Fibroblast of skin of abdomen (primary cell): ENCODE measurements around the gene CHST9.
"Not testable (repeated sequence)": the region's sequence is repeated elsewhere in the genome, so short reads cannot be mapped to it uniquely, and the experiment has no call there.

Source experiments
- DNase-seq: peaks from one replicate; pipeline ENCODE4 v3.0.0-alpha.2; 2013

CHST9 gene

DNA sequence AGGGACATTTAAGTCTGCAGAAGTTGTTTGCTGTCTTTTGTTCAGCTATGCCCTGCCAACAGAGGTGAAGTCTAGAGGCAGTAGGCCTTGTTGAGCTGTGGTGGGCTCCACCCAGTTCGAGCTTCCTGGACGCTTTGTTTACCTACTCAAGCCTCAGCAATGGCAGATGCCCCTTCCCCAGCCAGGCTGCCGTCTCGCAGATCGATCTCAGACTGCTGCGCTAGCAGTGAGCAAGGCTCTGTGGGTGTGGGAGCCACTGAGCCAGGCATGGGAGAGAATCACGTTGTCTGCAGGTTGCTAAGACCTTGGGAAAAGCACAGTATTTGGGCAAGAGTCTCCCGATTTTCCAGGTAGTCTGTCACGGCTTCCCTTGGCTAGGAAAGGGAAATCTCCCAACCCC lies 91.8 kb downstream of the CHST9 start:
- not testable (repeated sequence) for DNase-seq

DNA sequence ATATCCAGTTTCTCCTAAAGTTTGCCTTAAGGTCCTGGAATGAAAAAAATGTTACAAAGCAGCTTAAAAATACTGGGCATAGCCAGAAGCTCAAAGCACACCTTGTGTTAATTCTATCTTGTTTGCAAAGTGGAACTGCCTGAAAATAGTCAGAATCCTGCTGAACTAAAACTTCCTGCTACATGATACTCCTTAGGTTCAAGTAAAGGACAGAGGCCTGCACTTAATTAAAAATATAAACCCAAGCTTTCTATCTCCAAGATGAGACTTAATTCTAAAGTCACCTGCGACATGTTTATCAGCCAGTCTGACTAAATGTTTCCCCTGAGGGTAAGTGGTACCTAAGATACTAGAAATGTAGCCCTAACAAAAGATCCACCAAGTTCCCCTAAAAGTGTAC lies 103.4 kb downstream of the CHST9 start:
- no peak for DNase-seq

- DNase-seq: no peak
Measured at GRCh38 chr18:27075828-27076227, 109.3 kb downstream of the CHST9 start.

- DNase-seq: no peak
Measured at GRCh38 chr18:27073404-27073830, 111.7 kb downstream of the CHST9 start.

DNA sequence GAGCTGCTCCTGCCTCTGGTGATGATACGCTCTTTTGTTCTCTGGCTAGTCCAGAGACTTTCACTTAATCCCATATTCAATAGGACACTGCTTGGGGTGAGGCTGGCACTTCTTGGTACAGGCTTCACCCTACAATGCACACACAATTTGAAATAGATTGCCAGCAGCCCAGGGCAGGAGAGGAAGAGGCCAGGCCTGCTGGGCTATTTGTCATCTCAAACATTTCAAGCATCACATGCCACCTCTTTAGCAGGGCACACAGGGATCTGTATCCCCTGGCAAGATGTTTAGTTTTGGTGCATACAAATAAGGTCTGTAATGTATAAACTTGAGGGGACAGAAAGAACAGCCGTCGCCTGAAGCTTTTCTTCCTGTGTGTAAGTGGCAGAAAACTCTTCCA lies 120.4 kb downstream of the CHST9 start:
- DNase-seq: no peak

GRCh38 chr18:27062802-27063201 lies 122.3 kb downstream of the CHST9 start:
- no peak for DNase-seq

- no peak for DNase-seq
Measured at GRCh38 chr18:27061488-27062095, 123.5 kb downstream of the CHST9 start.

DNA sequence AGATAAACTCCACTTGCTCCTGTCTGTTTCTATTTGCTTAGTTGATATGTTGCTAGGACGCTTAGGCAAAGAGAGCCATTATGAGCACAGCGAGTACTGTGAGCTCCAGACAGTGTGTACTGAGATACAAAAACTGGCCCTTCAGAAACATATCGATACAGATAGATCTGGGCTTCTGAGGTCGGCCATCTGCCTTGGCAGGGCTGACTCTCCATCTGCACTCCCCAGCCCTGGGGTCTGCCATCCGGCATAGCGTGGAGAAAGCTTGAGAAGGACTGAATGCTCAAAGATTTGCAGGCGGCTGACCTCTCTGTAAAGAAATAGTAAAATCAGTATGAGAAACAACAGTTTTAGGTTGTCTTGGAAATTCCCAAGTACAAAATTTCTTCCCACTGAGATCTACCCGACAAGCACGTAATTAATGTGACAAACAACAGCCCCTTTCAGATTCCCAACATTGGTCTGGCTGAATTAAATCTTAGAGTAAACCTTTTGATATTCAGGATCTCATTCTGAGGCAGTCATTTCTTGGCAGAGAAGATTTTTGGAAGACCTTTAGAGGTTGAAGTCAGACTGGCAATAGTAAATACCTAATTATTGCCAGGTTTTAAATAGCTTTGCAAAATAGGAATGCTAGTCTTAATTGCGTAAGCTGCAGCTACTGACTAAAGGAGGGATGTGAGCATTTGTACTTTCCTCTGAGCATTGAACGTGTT lies 127.4 kb downstream of the CHST9 start:
- no peak for DNase-seq

DNA sequence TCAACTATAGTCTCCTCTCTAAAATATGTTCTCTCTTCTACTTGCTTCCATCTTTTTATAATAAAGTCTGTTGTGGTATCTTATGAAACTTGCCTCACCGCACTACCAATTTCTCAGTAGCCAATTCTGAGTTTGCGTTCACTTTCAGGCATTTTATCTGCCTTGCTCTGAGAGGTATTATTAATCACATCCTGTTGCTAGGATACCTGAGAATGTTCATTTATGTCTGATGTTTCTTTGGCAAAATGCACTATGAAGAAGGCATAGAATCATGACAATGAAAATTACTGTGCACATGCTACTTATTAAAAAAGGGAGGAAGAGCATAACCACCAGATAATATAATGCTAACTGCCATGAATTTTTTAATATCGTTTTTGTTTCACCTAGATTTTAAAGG lies 130.2 kb downstream of the CHST9 start:
- no peak for DNase-seq

DNA sequence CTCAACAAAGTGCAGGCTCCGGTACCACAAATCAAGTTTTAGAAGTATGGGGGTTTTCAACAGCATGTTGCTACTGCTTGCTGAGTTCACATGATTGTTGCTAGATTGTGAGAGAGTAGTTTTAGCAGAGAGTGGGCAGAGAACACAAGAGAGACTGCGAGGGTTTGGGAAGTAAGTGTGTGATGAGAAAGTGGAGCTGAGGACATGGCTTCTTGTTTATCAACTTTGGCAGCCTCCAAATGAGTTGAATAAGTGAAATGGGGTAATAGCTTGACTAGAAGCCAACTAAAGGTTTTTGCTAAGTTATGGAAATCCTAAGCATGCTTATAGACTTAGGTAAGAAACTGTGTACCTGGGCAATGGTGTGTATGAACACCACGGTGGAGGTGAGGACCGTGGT lies 135.1 kb downstream of the CHST9 start:
- DNase-seq: no peak

DNA sequence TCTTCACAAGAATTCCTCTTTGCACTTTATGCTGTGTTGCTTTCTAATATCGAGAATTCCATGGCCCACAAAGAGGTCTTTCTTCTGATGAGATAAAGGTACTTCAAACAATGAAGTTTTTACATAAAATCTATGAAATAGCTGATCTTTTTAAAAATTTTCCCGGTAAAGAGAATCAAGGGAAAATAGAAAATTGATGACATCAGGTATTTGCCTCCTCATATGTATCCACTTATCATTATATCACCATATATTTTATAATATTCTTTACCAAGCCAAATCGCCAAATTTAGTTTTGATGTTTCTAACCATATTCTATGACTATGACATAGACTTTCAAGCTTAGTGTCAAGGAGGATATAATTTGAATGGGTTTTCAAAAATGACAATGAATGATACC lies 139.8 kb downstream of the CHST9 start:
- DNase-seq: no peak

GRCh38 chr18:27042177-27042576 lies 142.9 kb downstream of the CHST9 start:
- DNase-seq: no peak

DNA sequence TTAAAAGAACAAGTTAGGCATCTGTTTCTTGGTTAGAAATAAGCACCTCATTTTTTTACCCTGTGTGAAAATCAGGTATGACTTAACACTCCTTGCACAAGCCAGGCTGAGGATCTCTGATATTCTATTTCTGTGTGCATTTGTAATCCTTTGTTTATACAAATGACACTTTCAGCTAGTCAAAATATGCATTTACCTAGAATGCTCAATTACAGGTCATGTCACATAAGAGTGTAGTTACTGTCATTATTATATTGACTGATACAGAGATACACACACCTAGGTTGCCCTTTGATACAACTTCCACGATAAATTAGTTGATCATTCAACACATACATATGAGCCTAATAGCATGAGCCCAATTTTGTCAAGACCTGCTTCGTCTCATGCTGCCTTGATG lies 144.3 kb downstream of the CHST9 start:
- no peak for DNase-seq

GRCh38 chr18:27033722-27034121 lies 151.4 kb downstream of the CHST9 start:
- DNase-seq: no peak

DNA sequence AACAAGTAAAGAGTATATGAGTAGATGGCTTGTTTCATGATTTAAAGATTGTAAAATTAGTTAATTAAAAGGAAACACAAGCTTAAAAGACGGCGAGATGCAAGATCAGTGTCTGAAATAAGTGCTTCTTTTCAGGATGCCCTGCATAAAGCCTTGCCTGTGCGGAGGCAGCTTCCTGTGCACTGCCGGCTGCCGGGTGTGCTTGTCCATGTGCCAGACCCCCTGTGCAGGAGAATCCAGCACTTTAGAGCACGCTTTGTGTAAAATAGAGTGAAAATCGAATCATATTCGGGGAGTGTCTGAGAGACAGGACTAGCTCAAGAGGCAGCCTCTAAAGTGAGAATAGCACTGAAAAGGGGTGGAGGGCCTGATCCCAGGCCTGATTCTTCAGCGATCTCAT lies 154.7 kb downstream of the CHST9 start:
- no peak for DNase-seq

DNA sequence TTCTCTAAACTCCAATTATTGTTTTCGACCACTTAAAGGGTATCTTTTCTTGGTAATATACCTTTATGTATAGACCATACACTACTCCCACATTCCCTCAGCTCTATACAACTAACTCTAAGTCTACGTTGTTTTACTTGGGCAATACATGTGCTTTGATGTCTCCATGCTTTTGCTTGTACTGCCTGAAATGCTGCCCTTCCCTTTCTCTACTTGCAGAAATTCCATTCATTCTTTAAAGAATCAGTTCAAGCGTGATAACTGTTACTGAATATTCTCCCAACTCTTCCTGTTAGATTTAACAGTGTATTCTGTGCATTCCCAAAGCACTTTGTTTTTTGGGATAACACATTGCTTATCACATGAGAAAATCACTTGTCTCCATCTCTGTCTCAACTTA lies 162.6 kb downstream of the CHST9 start:
- no peak for DNase-seq

DNA sequence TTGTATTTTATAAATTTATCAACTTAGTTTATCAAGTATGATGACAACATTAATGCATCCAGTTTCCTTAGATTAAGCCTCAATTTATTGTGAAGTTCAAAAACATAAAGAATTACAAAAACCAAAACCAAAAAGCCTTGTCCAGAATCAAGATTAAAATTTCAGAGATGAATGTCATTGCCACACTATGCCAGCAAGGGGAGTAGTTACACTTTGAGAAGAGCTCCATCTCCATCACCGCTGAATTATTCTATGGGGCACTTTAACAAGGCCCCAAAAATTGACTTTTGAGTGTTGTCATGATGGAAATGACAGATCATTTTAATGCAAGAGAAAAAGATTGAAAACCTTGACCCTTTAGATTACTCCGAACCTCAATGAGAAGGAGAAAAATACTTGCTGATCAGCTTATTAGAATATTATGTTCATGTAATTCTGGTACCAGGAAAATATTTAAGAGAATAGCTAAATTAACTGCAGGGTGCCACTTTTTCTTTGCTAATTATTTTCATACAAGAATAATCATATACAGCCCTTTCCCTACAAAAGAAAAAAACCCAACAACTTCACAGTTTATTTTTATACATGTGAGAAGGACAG lies 167.1 kb downstream of the CHST9 start:
- DNase-seq: no peak

DNA sequence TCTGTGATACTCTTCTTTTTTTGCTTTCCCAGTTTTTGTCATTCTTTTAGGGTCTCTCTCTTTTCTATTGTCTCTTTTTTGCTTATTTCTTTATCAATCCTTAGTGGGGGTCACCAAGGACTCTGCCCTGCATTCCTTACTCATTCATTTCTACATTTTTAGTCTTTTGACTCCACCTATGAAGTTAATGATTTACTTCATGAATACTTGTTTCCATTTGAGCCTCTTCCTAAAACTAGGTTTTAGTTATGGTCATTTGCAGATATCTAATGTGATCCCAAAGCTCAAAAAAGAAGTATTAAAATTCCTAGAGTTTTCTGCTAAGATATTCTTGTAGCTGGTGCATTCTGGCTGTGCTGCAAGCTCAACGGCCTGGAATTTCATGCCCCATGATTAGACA lies 170.3 kb downstream of the CHST9 start:
- no peak for DNase-seq

- no peak for DNase-seq
Measured at GRCh38 chr18:27010784-27011183, 174.3 kb downstream of the CHST9 start.

GRCh38 chr18:27009293-27009692 lies 175.8 kb downstream of the CHST9 start:
- DNase-seq: no peak

- DNase-seq: no peak
Measured at GRCh38 chr18:27008575-27008974, 176.5 kb downstream of the CHST9 start.

DNA sequence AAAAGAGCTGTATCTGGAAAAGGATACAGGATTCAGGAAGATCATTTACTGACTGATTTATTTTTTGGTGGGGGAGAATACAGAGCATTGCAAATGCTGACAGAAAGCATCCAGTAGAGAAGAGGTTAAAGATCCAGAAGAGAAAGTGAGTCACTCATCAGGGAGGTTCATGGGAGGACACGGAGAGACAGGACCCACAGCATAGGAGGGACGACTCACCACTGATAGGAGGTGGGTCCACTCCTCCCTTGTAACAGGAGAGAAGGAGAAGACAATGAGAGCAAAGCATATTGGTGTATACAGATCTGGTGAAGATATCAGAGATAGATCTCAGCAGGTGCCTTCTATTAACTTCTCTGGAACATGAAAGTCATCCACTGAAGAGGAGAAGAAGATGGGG lies 177.2 kb downstream of the CHST9 start:
- DNase-seq: no peak

DNA sequence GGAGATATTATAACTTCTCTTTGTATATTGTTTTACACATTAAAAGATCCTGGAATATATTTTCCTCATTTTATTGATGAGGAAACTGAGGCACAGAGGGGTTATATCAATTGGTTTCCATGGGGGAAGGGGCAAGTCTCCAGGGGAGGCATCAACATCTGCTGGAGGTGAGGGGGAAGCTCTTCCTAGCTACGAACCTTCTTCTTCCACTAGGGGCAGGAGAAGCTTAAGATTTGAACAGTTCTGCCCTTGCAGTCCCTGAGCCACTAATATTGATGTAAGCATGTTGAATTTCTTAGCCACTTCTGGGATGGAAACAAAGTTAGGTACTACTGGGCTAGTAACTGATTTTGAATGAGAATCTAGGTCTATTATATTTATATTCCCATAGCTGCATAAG lies 179.5 kb downstream of the CHST9 start:
- peak; percentile 1 for DNase-seq
